Caco-2 (cell line): ENCODE measurements around the gene CDH6. TPM values are rescaled to one million over a fixed set of nuclear protein-coding genes. Genes with fewer than 3 reads are reported as not detected.
A peak's percentile ranks its signal among the peaks of the same experiment; 100 is the strongest.

Experiments
- BruUV-seq: library from RNA; stranded (reverse); fragments of 400-500 nt; replicated peaks from 2 replicates; lab custom pipeline; 2021; lab: Mats Ljungman, UMichigan
- CTCF ChIA-PET: fragments of 300-600 bp; sonication (Branson Sonifier 250); formaldehyde crosslinking; loops from one replicate; lab custom pipeline; 2022; ENCODE audit warnings: antibody characterized with exemption; lab: Charles Lee
- POLR2A ChIA-PET: fragments of 300-600 bp; sonication (Branson Sonifier 250); formaldehyde crosslinking; loops from one replicate; lab custom pipeline; 2022; ENCODE audit warnings: antibody characterized with exemption; lab: Charles Lee
- DNase-seq, 2 experiments: peaks; one replicate each; pipeline versions ENCODE4 v3.0.0 to v3.0.0-alpha.2; 2020 to 2022
- H3K27me3 ChIP-seq: replicated peaks from 2 replicates; pipeline ENCODE4 v1.6.0; 2011; ENCODE audit warnings: low read length; ENCODE audit not compliant: control insufficient read depth, insufficient read depth
- H3K36me3 ChIP-seq: 2 replicates; pipeline ENCODE4 v1.5.1; 2011; ENCODE audit warnings: low read length; ENCODE audit not compliant: control insufficient read depth, insufficient read depth
- H3K4me1 ChIP-seq: fragments of 250-450 bp; sonication (Bioruptor Pico); 2 replicates; pipeline ENCODE4 v1.5.1; 2020; ENCODE audit warnings: mild to moderate bottlenecking
- H3K4me3 ChIP-seq: 2 replicates; pipeline ENCODE4 v1.5.1; 2011; ENCODE audit warnings: low read depth, mild to moderate bottlenecking, control low read depth, low read length
- H3K9me3 ChIP-seq: fragments of 250-450 bp; sonication (Bioruptor Pico); 2 replicates; pipeline ENCODE4 v1.5.1; 2020; ENCODE audit warnings: mild to moderate bottlenecking, moderate library complexity
- H3K27ac Mint-ChIP-seq: one replicate; pipeline ENCODE4 v1.8.0; 2022; ENCODE audit warnings: mixed read lengths; ENCODE audit not compliant: unreplicated experiment
- H3K27me3 Mint-ChIP-seq: one replicate; pipeline ENCODE4 v1.8.0; 2022; ENCODE audit warnings: mixed read lengths; ENCODE audit not compliant: insufficient read depth, unreplicated experiment
- H3K36me3 Mint-ChIP-seq: one replicate; pipeline ENCODE4 v1.8.0; 2022; ENCODE audit warnings: mild to moderate bottlenecking, mixed read lengths; ENCODE audit not compliant: insufficient read depth, unreplicated experiment
- H3K4me1 Mint-ChIP-seq: one replicate; pipeline ENCODE4 v1.8.0; 2022; ENCODE audit warnings: low read depth, mixed read lengths; ENCODE audit not compliant: unreplicated experiment
- H3K4me3 Mint-ChIP-seq: one replicate; pipeline ENCODE4 v1.8.0; 2022; ENCODE audit warnings: mild to moderate bottlenecking, moderate library complexity, mixed read lengths; ENCODE audit not compliant: unreplicated experiment
- H3K9me3 Mint-ChIP-seq: one replicate; pipeline ENCODE4 v1.8.0; 2022; ENCODE audit warnings: mixed read lengths; ENCODE audit not compliant: unreplicated experiment
- intact Hi-C: fragments of 100-400 bp; cut with micrococcal nuclease; formaldehyde crosslinking; loops from one replicate; pipeline ENCODE4 v1.10.0; 2022; ENCODE audit not compliant: unreplicated experiment
- total RNA-seq: library from RNA; stranded (reverse); gene quantifications from 2 replicates; pipeline ENCODE4 v1.2.3, GENCODE V29; 2022
- TF ChIP-seq, protein P1 (sequence below), 2 experiments: fragments of 200-600 bp in 1 of 2; IDR thresholded peaks; 1 replicate in 1 of 2; 2 replicates in 1 of 2; pipeline versions ENCODE4 v1.5.1 to v1.8.0; 2011 to 2022; ENCODE audit warnings: antibody characterized with exemption in 1 of 2, control low read depth in 1 of 2, inconsistent platforms in 1 of 2, low read depth in 1 of 2, low read length in 1 of 2, mild to moderate bottlenecking in 1 of 2, moderate library complexity in 1 of 2; ENCODE audit not compliant: insufficient read depth in 1 of 2, severe bottlenecking in 1 of 2, unreplicated experiment in 1 of 2

CDH6 gene
- total RNA-seq, 1 experiment from 2014 or later = 18.0 TPM

DNA sequence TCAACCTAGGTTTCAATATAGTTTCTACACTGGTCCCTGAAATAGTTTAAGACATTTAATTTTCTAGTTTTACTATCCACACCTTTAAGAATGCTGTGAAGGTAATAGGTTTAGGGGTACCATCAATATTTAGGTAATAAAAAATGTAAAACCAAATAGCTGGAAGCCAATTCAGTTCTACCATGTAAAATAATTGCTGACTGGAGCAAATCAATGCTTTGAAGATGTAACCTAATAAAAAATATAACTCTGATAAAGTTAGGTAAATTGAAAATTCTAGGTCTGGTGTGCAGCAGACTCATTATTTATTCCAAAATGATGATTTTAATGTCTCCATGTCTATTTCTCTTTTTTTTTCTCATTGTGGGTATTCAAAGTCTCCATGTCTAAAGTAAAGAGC, 21.8 kb downstream of the CDH6 start:
- no peak for DNase-seq
- intact Hi-C loops = loop anchor here (5.0 kb wide), 1 partner anchor 608 kb away; no protein-coding TSS in a partner anchor
- POLR2A ChIA-PET = no interaction called here
- Mint-ChIP-seq H3K36me3 (peaks cover 5% of the 10 kb centered on the region), H3K4me1 (peaks cover 30% of the 10 kb centered on the region), H3K27ac (peak overlapping the region; percentile 75), H3K27me3 (no peaks in the 10 kb centered on the region), H3K4me3 (peak overlapping the region; percentile 40), H3K9me3 (no peaks in the 10 kb centered on the region)
- no TSS peak for BruUV-seq
- no peaks in the 10 kb centered on the region for H3K36me3 ChIP-seq
- TF ChIP-seq, protein P1, sequence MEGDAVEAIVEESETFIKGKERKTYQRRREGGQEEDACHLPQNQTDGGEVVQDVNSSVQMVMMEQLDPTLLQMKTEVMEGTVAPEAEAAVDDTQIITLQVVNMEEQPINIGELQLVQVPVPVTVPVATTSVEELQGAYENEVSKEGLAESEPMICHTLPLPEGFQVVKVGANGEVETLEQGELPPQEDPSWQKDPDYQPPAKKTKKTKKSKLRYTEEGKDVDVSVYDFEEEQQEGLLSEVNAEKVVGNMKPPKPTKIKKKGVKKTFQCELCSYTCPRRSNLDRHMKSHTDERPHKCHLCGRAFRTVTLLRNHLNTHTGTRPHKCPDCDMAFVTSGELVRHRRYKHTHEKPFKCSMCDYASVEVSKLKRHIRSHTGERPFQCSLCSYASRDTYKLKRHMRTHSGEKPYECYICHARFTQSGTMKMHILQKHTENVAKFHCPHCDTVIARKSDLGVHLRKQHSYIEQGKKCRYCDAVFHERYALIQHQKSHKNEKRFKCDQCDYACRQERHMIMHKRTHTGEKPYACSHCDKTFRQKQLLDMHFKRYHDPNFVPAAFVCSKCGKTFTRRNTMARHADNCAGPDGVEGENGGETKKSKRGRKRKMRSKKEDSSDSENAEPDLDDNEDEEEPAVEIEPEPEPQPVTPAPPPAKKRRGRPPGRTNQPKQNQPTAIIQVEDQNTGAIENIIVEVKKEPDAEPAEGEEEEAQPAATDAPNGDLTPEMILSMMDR (IDR thresholded peaks at IDR 0.05; ENCODE audit: insufficient read depth in 1 of 2, low read depth in 1 of 2, low read length in 1 of 2, severe bottlenecking in 1 of 2, unreplicated experiment in 1 of 2) = no peak
- H3K4me1 ChIP-seq = peaks cover 74% of the 10 kb centered on the region
- H3K4me3 ChIP-seq = no peak overlapping the region
- no peaks in the 10 kb centered on the region for H3K9me3 ChIP-seq
- CTCF ChIA-PET = no interaction called here
- no peaks in the 10 kb centered on the region for H3K27me3 ChIP-seq

DNA sequence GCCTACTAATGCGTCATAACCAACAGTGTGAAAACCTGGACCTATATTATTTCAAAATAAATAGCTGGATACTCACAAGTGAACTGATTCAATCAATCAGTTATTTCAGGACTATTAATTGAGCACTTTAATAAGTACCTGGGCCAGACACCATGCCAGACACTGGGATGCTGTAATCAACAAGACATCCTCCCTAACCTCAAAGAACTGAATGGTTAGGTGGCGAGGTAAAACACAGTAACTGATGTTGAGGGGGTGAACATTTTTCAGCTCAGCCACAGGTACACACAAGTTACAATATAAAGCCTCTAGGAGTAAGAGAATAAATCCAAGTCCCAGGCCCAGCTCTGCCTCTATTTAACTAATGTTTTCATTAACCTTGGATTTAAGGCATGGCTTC, 24.0 kb downstream of the CDH6 start:
- H3K4me3 Mint-ChIP-seq = no peak overlapping the region
- CTCF ChIA-PET = interaction anchor here (2.8 kb wide), 1 partner anchor 14 kb away, joined by 10 read pairs; no protein-coding TSS in a partner anchor
- no peaks in the 10 kb centered on the region for H3K27me3 Mint-ChIP-seq

DNA sequence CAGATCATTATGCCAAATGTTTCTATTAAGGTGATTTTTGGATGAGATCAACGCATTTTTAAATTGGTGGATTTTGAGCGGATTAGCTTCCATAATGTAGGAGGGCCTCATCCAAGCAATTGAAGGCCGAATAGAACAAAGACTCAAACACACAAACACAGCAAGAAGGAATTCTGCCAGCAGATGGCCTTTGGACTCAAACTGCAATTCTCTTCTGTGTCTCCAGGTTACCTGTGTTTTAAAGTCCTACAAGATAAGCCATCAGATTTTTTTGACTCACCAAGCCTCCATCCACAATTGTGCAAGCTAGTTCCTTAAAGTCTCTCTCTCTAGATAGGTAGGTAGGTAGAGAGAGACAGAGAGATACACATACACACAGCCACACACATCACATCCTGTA, 25.5 kb downstream of the CDH6 start:
- no peaks in the 10 kb centered on the region for H3K27me3 Mint-ChIP-seq
- no peaks in the 10 kb centered on the region for H3K9me3 Mint-ChIP-seq
- BruUV-seq = no TSS peak
- H3K27ac Mint-ChIP-seq = peak overlapping the region; percentile 96
- intact Hi-C loops = loop anchor here (1.0 to 5.0 kb wide), 4 partner anchors 13 to 612 kb away; no protein-coding TSS in a partner anchor
- H3K4me1 Mint-ChIP-seq = peaks cover 43% of the 10 kb centered on the region
- Histone ChIP-seq H3K4me1 (peaks cover 84% of the 10 kb centered on the region), H3K9me3 (no peaks in the 10 kb centered on the region), H3K27me3 (no peaks in the 10 kb centered on the region), H3K4me3 (no peak overlapping the region), H3K36me3 (no peaks in the 10 kb centered on the region)
- ChIA-PET POLR2A (no interaction called here), CTCF (interaction anchor here (0.9 to 2.8 kb wide), 2 partner anchors 13 to 32 kb away, joined by 3 to 10 read pairs; no protein-coding TSS in a partner anchor)
- H3K4me3 Mint-ChIP-seq = peak overlapping the region; percentile 65
- peak; percentile 83 for DNase-seq
- no peaks in the 10 kb centered on the region for H3K36me3 Mint-ChIP-seq
- TF ChIP-seq, protein P1 (IDR thresholded peaks at IDR 0.05; ENCODE audit: insufficient read depth in 1 of 2, low read depth in 1 of 2, low read length in 1 of 2, severe bottlenecking in 1 of 2, unreplicated experiment in 1 of 2) = peak; percentile 16 to 37

More for the DNA sequence above, 24.0 kb downstream of the CDH6 start:
- Histone ChIP-seq H3K36me3 (no peaks in the 10 kb centered on the region), H3K9me3 (no peaks in the 10 kb centered on the region), H3K4me3 (no peak overlapping the region), H3K4me1 (peaks cover 87% of the 10 kb centered on the region), H3K27me3 (no peaks in the 10 kb centered on the region)
- no TSS peak for BruUV-seq
- Mint-ChIP-seq H3K9me3 (no peaks in the 10 kb centered on the region), H3K27ac (no peak overlapping the region), H3K4me1 (peaks cover 43% of the 10 kb centered on the region), H3K36me3 (peaks cover 5% of the 10 kb centered on the region)
- TF ChIP-seq, protein P1 (IDR thresholded peaks at IDR 0.05; ENCODE audit: insufficient read depth in 1 of 2, low read depth in 1 of 2, low read length in 1 of 2, severe bottlenecking in 1 of 2, unreplicated experiment in 1 of 2) = no peak
- DNase-seq = no peak
- POLR2A ChIA-PET = no interaction called here
- intact Hi-C loops = loop anchor here (5.0 kb wide), 1 partner anchor 610 kb away; no protein-coding TSS in a partner anchor
